Mesangial cell (primary cell): ENCODE measurements around the gene PKHD1. TPM values are rescaled to one million over a fixed set of nuclear protein-coding genes. Genes with fewer than 3 reads are reported as not detected.

Source experiments
- total RNA-seq: library from RNA; depleted of rRNA; stranded (reverse); fragments of >200 nt; gene quantifications from 2 replicates; pipeline ENCODE4 v1.2.3, GENCODE V29; 2015

PKHD1 gene
- total RNA-seq: under 0.01 and 2.2 TPM in 2 replicates

GRCh38 chr6:52087498-52087999 is at the start of gene PKHD1:
Gene PKHD1 (minus strand): TSS chr6:52087613. CDS start chr6:52084933, 2,680 bp downstream.

Other genes with a start within 250 kb of the PKHD1 start
- gene IL17A, start 98.8 kb upstream of the PKHD1 start, total RNA-seq: not detected in 2 replicates
- not detected in 2 replicates for gene IL17F, start 156.9 kb upstream of the PKHD1 start, total RNA-seq
- gene MCM3, start 197.1 kb upstream of the PKHD1 start, total RNA-seq: 27.6 and 85.1 TPM in 2 replicates